ENCODE measurements around the gene CFAP221. TPM values are rescaled to one million over a fixed set of nuclear protein-coding genes. Genes with fewer than 3 reads are reported as not detected.

Gene CFAP221
- total RNA-seq = not detected

GRCh38 chr2:119544075-119544938, at the start of gene CFAP221:
TSS of gene CFAP221 (plus strand) at chr2:119544449. CDS start at chr2:119546132, 1,683 bp downstream.
- peaks cover 55% of the 10 kb centered on the region for H3K27me3 Mint-ChIP-seq
- H3K27ac Mint-ChIP-seq = no peak within 1 kb of the TSS
- peaks cover 4% of the 10 kb centered on the region for H3K9me3 Mint-ChIP-seq
- POLR2A ChIA-PET = no interaction called here
- DNase-seq (peak; percentile 62), ATAC-seq (ENCODE audit: low read depth) (peak; percentile 79)
- peak within 1 kb of the TSS; percentile 47 for H3K4me3 Mint-ChIP-seq
- H3K4me1 Mint-ChIP-seq = peaks cover 5% of the 10 kb centered on the region
- H3K36me3 Mint-ChIP-seq = peaks cover 2% of the 10 kb centered on the region

- ATAC-seq (ENCODE audit: low read depth) (no peak), DNase-seq (no peak)
- H3K27me3 Mint-ChIP-seq = peaks cover 8% of the 10 kb centered on the region
- no peak overlapping the region for H3K27ac Mint-ChIP-seq
- H3K36me3 Mint-ChIP-seq = no peaks in the 10 kb centered on the region
- POLR2A ChIA-PET = no interaction called here
- peaks cover 5% of the 10 kb centered on the region for H3K9me3 Mint-ChIP-seq
- no peaks in the 10 kb centered on the region for H3K4me1 Mint-ChIP-seq
- no peak overlapping the region for H3K4me3 Mint-ChIP-seq
These were observed 48.3 kb upstream of the CFAP221 start for GRCh38 chr2:119495948-119496347.

GRCh38 chr2:119496682-119497081, 47.6 kb upstream of the CFAP221 start:
- POLR2A ChIA-PET = no interaction called here
- Mint-ChIP-seq H3K36me3 (no peaks in the 10 kb centered on the region), H3K9me3 (peaks cover 5% of the 10 kb centered on the region), H3K27me3 (peaks cover 8% of the 10 kb centered on the region), H3K27ac (no peak overlapping the region), H3K4me3 (no peak overlapping the region), H3K4me1 (no peaks in the 10 kb centered on the region)
- ATAC-seq (ENCODE audit: low read depth) (no peak), DNase-seq (no peak)

GRCh38 chr2:119508756-119509155, 35.5 kb upstream of the CFAP221 start:
- H3K4me1 Mint-ChIP-seq = no peaks in the 10 kb centered on the region
- ATAC-seq (ENCODE audit: low read depth) (no peak), DNase-seq (no peak)
- no peak overlapping the region for H3K4me3 Mint-ChIP-seq
- no peaks in the 10 kb centered on the region for H3K36me3 Mint-ChIP-seq
- peaks cover 17% of the 10 kb centered on the region for H3K27me3 Mint-ChIP-seq
- H3K27ac Mint-ChIP-seq = no peak overlapping the region
- H3K9me3 Mint-ChIP-seq = peaks cover 3% of the 10 kb centered on the region
- POLR2A ChIA-PET = no interaction called here

GRCh38 chr2:119511989-119512388, 32.3 kb upstream of the CFAP221 start:
- H3K9me3 Mint-ChIP-seq = no peaks in the 10 kb centered on the region
- H3K27ac Mint-ChIP-seq = no peak overlapping the region
- peaks cover 21% of the 10 kb centered on the region for H3K27me3 Mint-ChIP-seq
- ATAC-seq (ENCODE audit: low read depth) (no peak), DNase-seq (no peak)
- POLR2A ChIA-PET = no interaction called here
- no peaks in the 10 kb centered on the region for H3K36me3 Mint-ChIP-seq
- no peak overlapping the region for H3K4me3 Mint-ChIP-seq
- H3K4me1 Mint-ChIP-seq = no peaks in the 10 kb centered on the region

- Mint-ChIP-seq H3K9me3 (no peaks in the 10 kb centered on the region), H3K27me3 (peaks cover 21% of the 10 kb centered on the region), H3K4me1 (peaks cover 2% of the 10 kb centered on the region), H3K4me3 (no peak overlapping the region), H3K27ac (no peak overlapping the region), H3K36me3 (no peaks in the 10 kb centered on the region)
- ATAC-seq (ENCODE audit: low read depth) = no peak
- POLR2A ChIA-PET = no interaction called here
- no peak for DNase-seq
These were observed 31.3 kb upstream of the CFAP221 start for GRCh38 chr2:119512946-119513345.

GRCh38 chr2:119513832-119514231, 30.4 kb upstream of the CFAP221 start:
- Mint-ChIP-seq H3K27me3 (peaks cover 24% of the 10 kb centered on the region), H3K4me1 (peaks cover 2% of the 10 kb centered on the region), H3K27ac (no peak overlapping the region), H3K9me3 (no peaks in the 10 kb centered on the region), H3K4me3 (no peak overlapping the region), H3K36me3 (no peaks in the 10 kb centered on the region)
- POLR2A ChIA-PET = no interaction called here
- ATAC-seq (ENCODE audit: low read depth) = no peak
- DNase-seq = no peak

GRCh38 chr2:119516121-119516520, 28.1 kb upstream of the CFAP221 start:
- Mint-ChIP-seq H3K4me3 (no peak overlapping the region), H3K4me1 (peaks cover 2% of the 10 kb centered on the region), H3K36me3 (no peaks in the 10 kb centered on the region), H3K9me3 (no peaks in the 10 kb centered on the region), H3K27ac (no peak overlapping the region), H3K27me3 (peaks cover 19% of the 10 kb centered on the region)
- ATAC-seq (ENCODE audit: low read depth) (no peak), DNase-seq (no peak)
- POLR2A ChIA-PET = no interaction called here

GRCh38 chr2:119517433-119517832, 26.8 kb upstream of the CFAP221 start:
- Mint-ChIP-seq H3K9me3 (no peaks in the 10 kb centered on the region), H3K4me3 (no peak overlapping the region), H3K4me1 (peaks cover 2% of the 10 kb centered on the region), H3K27me3 (peaks cover 21% of the 10 kb centered on the region), H3K27ac (no peak overlapping the region), H3K36me3 (no peaks in the 10 kb centered on the region)
- POLR2A ChIA-PET = no interaction called here
- peak; percentile 74 for ATAC-seq (ENCODE audit: low read depth)
- DNase-seq = peak; percentile 48

- POLR2A ChIA-PET = no interaction called here
- Mint-ChIP-seq H3K36me3 (no peaks in the 10 kb centered on the region), H3K4me1 (peaks cover 2% of the 10 kb centered on the region), H3K27ac (no peak overlapping the region), H3K4me3 (no peak overlapping the region), H3K27me3 (peaks cover 24% of the 10 kb centered on the region), H3K9me3 (no peaks in the 10 kb centered on the region)
- DNase-seq (no peak), ATAC-seq (ENCODE audit: low read depth) (no peak)
These were observed 25.7 kb upstream of the CFAP221 start for GRCh38 chr2:119518401-119519056.

GRCh38 chr2:119519057-119519408, 25.2 kb upstream of the CFAP221 start:
- H3K36me3 Mint-ChIP-seq = no peaks in the 10 kb centered on the region
- peaks cover 28% of the 10 kb centered on the region for H3K27me3 Mint-ChIP-seq
- POLR2A ChIA-PET = no interaction called here
- no peak for ATAC-seq (ENCODE audit: low read depth)
- H3K4me3 Mint-ChIP-seq = no peak overlapping the region
- H3K9me3 Mint-ChIP-seq = no peaks in the 10 kb centered on the region
- DNase-seq = no peak
- H3K4me1 Mint-ChIP-seq = peaks cover 2% of the 10 kb centered on the region
- H3K27ac Mint-ChIP-seq = no peak overlapping the region

GRCh38 chr2:119520696-119521432, 23.4 kb upstream of the CFAP221 start:
- DNase-seq (no peak), ATAC-seq (ENCODE audit: low read depth) (no peak)
- Mint-ChIP-seq H3K4me3 (no peak overlapping the region), H3K27ac (no peak overlapping the region), H3K4me1 (peaks cover 2% of the 10 kb centered on the region), H3K9me3 (peaks cover 1% of the 10 kb centered on the region), H3K27me3 (peaks cover 39% of the 10 kb centered on the region), H3K36me3 (peaks cover 1% of the 10 kb centered on the region)
- POLR2A ChIA-PET = no interaction called here

GRCh38 chr2:119521433-119522050, 22.7 kb upstream of the CFAP221 start:
- ATAC-seq (ENCODE audit: low read depth) (no peak), DNase-seq (no peak)
- Mint-ChIP-seq H3K27ac (no peak overlapping the region), H3K36me3 (peaks cover 1% of the 10 kb centered on the region), H3K27me3 (peaks cover 44% of the 10 kb centered on the region), H3K4me3 (no peak overlapping the region), H3K4me1 (peaks cover 2% of the 10 kb centered on the region), H3K9me3 (peaks cover 1% of the 10 kb centered on the region)
- POLR2A ChIA-PET = no interaction called here
